Large intestine (tissue), 12 donors: ENCODE data around the gene LZTFL1. TPM values are rescaled to one million over a fixed set of nuclear protein-coding genes. Genes with fewer than 3 reads are reported as not detected.
A peak's percentile ranks its signal among the peaks of the same experiment; 100 is the strongest.

Source experiments
- DNase-seq, 2 donors: peaks; one replicate each; pipeline versions ENCODE4 v3.0.0 to v3.0.0-alpha.2; 2013
- H3K27ac ChIP-seq: one replicate; pipeline ENCODE4 v1.5.1; 2013; ENCODE audit warnings: low read length
- H3K27me3 ChIP-seq: 2 replicates; pipeline ENCODE4 v1.6.1; 2013; ENCODE audit warnings: low read length; ENCODE audit not compliant: control insufficient read depth, insufficient read depth
- H3K36me3 ChIP-seq: 2 replicates; pipeline ENCODE4 v1.6.1; 2013; ENCODE audit warnings: low read length; ENCODE audit not compliant: control insufficient read depth, insufficient read depth
- H3K4me1 ChIP-seq: one replicate; pipeline ENCODE4 v1.6.1; 2013; ENCODE audit warnings: low read length; ENCODE audit not compliant: control insufficient read depth, insufficient read depth
- H3K4me3 ChIP-seq: one replicate; pipeline ENCODE4 v1.5.1; 2013; ENCODE audit warnings: low read length
- H3K9me3 ChIP-seq: one replicate; pipeline ENCODE4 v1.6.1; 2013; ENCODE audit warnings: mild to moderate bottlenecking, low read depth, low read length, moderate library complexity; ENCODE audit not compliant: control insufficient read depth
- WGBS: methylation state at CpG from one replicate; pipeline ENCODE4 v1.1.5; 2013; ENCODE audit warnings: low lambda C conversion rate; ENCODE audit not compliant: insufficient coverage; 5-methylcytosine and 5-hydroxymethylcytosine counted together
- long read RNA-seq, 11 donors: transcript quantifications; one replicate each; lab custom pipeline, GENCODE V29; 2026
- polyA plus RNA-seq: library from polyadenylated mRNA; unstranded; fragments of 120-200 nt; gene quantifications from one replicate; pipeline ENCODE4 v1.2.1, GENCODE V29; 2013

Gene LZTFL1, protein sequence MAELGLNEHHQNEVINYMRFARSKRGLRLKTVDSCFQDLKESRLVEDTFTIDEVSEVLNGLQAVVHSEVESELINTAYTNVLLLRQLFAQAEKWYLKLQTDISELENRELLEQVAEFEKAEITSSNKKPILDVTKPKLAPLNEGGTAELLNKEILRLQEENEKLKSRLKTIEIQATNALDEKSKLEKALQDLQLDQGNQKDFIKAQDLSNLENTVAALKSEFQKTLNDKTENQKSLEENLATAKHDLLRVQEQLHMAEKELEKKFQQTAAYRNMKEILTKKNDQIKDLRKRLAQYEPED
- 30.6 TPM for polyA plus RNA-seq
- long read RNA-seq, donor 1, full-length matches to known transcripts: 1 of 1 reads
- long read RNA-seq, donor 1, partial matches to known transcripts: 0 of 1 reads
- long read RNA-seq, donor 1, other reads (novel, unspliced or antisense): 0 of 1 reads
- long read RNA-seq, donor 2, full-length matches to known transcripts: 13 of 13 reads
- long read RNA-seq, donor 2, partial matches to known transcripts: 0 of 13 reads
- long read RNA-seq, donor 2, other reads (novel, unspliced or antisense): 0 of 13 reads
- long read RNA-seq, donor 3: 0 reads
- long read RNA-seq, donor 4, partial matches to known transcripts: 0 of 1 reads
- long read RNA-seq, donor 4, other reads (novel, unspliced or antisense): 0 of 1 reads
- long read RNA-seq, donor 5, full-length matches to known transcripts: 3 of 3 reads
- long read RNA-seq, donor 5, partial matches to known transcripts: 0 of 3 reads
- long read RNA-seq, donor 5, other reads (novel, unspliced or antisense): 0 of 3 reads
- long read RNA-seq, donor 6, full-length matches to known transcripts: 5 of 5 reads
- long read RNA-seq, donor 6, partial matches to known transcripts: 0 of 5 reads
- long read RNA-seq, donor 6, other reads (novel, unspliced or antisense): 0 of 5 reads
- long read RNA-seq, donor 7, partial matches to known transcripts: 0 of 1 reads
- long read RNA-seq, donor 7, other reads (novel, unspliced or antisense): 0 of 1 reads
- long read RNA-seq, donor 8, full-length matches to known transcripts: 10 of 10 reads
- long read RNA-seq, donor 8, partial matches to known transcripts: 0 of 10 reads
- long read RNA-seq, donor 8, other reads (novel, unspliced or antisense): 0 of 10 reads
- long read RNA-seq, donor 9, full-length matches to known transcripts: 9 of 14 reads
- long read RNA-seq, donor 9, partial matches to known transcripts: 0 of 14 reads
- long read RNA-seq, donor 9, other reads (novel, unspliced or antisense): 5 of 14 reads
- long read RNA-seq, donor 10, full-length matches to known transcripts: 3 of 3 reads
- long read RNA-seq, donor 10, partial matches to known transcripts: 0 of 3 reads
- long read RNA-seq, donor 10, other reads (novel, unspliced or antisense): 0 of 3 reads
- long read RNA-seq, donor 11, full-length matches to known transcripts: 7 of 7 reads
- long read RNA-seq, donor 11, partial matches to known transcripts: 0 of 7 reads
- long read RNA-seq, donor 11, other reads (novel, unspliced or antisense): 0 of 7 reads

DNA sequence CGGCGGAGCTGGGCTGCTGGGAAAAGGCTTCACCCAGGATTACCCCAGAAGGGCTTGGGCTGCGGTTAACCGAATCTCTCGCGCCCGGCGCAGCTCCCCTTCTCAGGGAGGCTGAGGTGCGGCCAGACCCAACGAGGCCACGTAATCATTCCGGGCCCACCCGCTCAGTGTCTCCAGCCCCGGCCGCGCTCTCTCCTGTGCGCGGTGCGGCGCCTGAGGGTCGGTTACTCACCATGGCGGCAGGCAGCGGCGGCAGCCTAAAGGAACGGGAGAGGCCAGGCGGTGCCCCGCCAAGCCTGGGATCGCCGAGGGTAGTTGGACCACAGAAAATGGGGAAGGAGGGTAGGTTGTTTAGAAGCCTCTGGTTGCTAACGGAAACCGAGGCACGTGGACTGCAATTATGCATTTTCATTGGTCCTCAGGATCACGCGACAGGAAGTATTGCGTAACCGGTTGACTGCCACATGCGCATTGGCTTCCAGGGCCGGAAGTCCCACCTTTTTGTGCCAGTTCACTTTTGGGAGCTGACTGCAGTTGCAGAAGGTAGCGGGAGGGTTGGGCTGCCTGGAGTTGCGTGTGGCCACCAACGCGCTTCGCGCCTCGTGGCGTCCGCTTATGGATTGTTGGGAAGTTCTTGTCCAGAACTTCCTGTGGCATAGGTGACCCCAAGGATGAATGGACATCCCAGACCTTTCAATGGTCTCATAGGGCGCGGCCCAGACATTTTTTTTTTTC is at the start of gene LZTFL1:
Gene LZTFL1 (minus strand): TSS at position 363 of the 735 bp plus-strand sequence. CDS start 128 bp downstream, at position 235.
- Histone ChIP-seq H3K9me3 (no peaks in the 10 kb centered on the region), H3K4me1 (peaks cover 2% of the 10 kb centered on the region), H3K27ac (peak within 1 kb of the TSS; percentile 1), H3K4me3 (peak within 1 kb of the TSS; percentile 66), H3K27me3 (peaks cover 8% of the 10 kb centered on the region), H3K36me3 (peaks cover 6% of the 10 kb centered on the region)
- WGBS: no CpG with 5 or more reads among the region's 49 CpGs
- peak; percentile 97 to 98 for DNase-seq

DNA sequence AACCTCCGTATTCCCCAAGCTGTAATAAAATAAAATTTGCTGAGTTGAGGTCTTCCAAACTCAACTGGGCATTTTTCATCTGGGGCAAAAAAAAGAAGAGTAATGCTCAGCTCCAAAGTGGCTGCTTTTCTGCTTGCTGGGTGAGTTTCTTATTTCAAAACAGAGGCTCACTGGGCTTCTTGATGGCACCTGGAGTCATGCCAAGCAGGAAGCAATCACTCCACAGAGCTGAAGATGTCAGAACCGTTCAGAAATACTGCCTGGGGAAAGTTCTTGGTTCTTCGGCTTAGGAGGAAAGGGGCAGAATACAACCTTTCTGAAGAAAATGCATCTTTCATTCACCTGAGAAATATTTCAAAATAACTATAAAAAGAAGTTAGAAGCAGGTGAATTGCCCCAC is 48.5 kb upstream of the LZTFL1 start:
- H3K36me3 ChIP-seq: no peaks in the 10 kb centered on the region
- no peaks in the 10 kb centered on the region for H3K9me3 ChIP-seq
- no peak overlapping the region for H3K4me3 ChIP-seq
- H3K27ac ChIP-seq: no peak overlapping the region
- H3K27me3 ChIP-seq: no peaks in the 10 kb centered on the region
- DNase-seq: peak; percentile 64 to 84
- H3K4me1 ChIP-seq: no peaks in the 10 kb centered on the region
- WGBS: no CpG with 5 or more reads among the region's 3 CpGs

GRCh38 chr3:45889337-45889736 is 47.4 kb upstream of the LZTFL1 start:
- WGBS: 73% methylated on average over 4 of the region's 4 CpGs
- H3K27ac ChIP-seq: no peak overlapping the region
- H3K4me3 ChIP-seq: no peak overlapping the region
- H3K4me1 ChIP-seq: no peaks in the 10 kb centered on the region
- no peaks in the 10 kb centered on the region for H3K9me3 ChIP-seq
- H3K36me3 ChIP-seq: no peaks in the 10 kb centered on the region
- H3K27me3 ChIP-seq: no peaks in the 10 kb centered on the region
- no peak for DNase-seq

- DNase-seq: no peak
- Histone ChIP-seq H3K27ac (no peak overlapping the region), H3K36me3 (no peaks in the 10 kb centered on the region), H3K27me3 (no peaks in the 10 kb centered on the region), H3K4me1 (no peaks in the 10 kb centered on the region), H3K9me3 (no peaks in the 10 kb centered on the region), H3K4me3 (no peak overlapping the region)
- WGBS: 100% methylated on average over 1 of the region's 7 CpGs
Measured at GRCh38 chr3:45887759-45888511, 46.0 kb upstream of the LZTFL1 start.

GRCh38 chr3:45887285-45887684 is 45.4 kb upstream of the LZTFL1 start:
- Histone ChIP-seq H3K4me3 (no peak overlapping the region), H3K27ac (no peak overlapping the region)
- WGBS: no CpG with 5 or more reads among the region's 4 CpGs

DNA sequence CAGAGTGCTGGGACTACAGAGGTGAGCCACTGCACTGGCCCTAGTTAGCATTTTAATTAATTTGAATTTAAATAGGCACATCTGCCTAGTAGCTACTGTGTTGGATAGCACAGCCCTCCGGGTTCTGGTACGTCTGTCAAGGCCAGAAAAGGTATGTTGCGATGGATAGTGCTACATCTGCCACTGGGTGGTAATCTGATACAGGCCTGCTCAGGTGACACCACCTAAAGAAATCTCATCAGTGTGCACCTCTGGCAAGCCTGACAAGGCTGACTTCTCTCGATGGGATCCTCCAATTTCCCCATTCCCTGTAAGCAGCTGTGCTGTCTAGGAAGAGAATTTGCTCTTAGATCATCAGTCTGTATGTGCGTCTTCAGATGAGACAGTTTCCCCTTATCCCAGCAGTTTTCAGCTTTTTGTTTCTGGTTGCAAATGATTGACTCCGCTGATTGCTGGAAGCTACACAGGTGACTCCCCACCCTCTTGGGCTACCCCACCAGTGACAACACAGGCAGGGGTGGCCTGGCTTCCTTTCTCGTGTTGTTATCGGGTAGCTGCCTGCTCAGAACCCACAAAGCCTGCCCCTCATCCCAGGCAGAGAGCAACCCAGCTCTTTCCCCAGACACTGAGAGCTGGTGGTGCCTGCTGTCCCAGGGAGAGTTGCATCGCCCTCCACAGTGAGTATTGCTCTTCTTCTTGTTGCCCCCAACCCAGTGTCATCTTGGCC is 44.2 kb upstream of the LZTFL1 start, which contains the start of gene CCR9:
Gene CCR9 (plus strand): TSS at position 565 of the 727 bp plus-strand sequence. CDS start 8,391 bp downstream, outside the sequence.
- no peak within 1 kb of the TSS for H3K27ac ChIP-seq

More at GRCh38 chr3:45887285-45887684, 45.4 kb upstream of the LZTFL1 start:
- no peak for DNase-seq
- no peaks in the 10 kb centered on the region for H3K4me1 ChIP-seq
- no peaks in the 10 kb centered on the region for H3K36me3 ChIP-seq
- H3K27me3 ChIP-seq: no peaks in the 10 kb centered on the region
- no peaks in the 10 kb centered on the region for H3K9me3 ChIP-seq

DNA sequence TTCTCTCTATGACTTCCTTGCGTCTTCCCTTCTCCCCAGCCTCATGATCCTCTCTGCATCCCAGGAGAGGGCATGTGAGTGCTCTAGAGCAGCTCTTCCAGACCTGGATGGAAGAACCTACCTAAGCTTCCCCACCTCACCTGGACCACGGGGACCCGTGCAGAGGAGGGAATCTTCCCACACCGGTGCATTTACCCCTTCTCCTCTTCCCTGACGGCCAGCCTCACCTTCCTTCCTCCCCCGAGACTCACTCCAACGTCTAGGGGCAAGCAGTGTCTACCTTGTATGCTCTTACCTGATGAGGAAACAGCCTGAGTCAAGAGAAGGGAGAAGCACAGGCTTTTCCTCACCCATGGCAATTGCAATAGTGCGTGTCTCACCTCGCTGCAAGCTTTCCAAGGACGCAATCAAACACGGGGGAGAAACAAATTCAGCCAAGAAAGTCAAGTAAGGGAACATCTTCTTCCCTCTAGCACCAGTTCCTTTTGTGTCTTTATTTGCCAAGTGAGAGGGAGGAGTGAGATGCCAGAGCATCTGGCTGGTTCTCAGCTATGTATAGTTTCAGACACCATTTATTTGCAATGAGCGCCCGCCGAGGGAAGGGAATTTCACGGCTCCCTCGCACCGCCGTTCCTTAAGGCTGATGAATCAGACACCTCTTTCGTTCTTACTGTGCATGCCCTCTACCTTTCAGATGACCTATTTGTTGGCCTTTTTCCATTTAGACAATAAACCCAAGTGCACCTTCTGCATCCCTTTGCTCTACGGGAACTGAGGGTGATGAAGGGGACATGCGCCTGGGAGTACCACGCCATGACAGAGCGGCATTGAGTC is 42.7 kb upstream of the LZTFL1 start:
- 100% methylated on average over 1 of the region's 23 CpGs for WGBS

More for the DNA sequence above, 44.2 kb upstream of the LZTFL1 start, which contains the start of gene CCR9:
- Histone ChIP-seq H3K27me3 (no peaks in the 10 kb centered on the region), H3K36me3 (no peaks in the 10 kb centered on the region), H3K4me3 (no peak within 1 kb of the TSS), H3K4me1 (no peaks in the 10 kb centered on the region), H3K9me3 (no peaks in the 10 kb centered on the region)
- no CpG with 5 or more reads among the region's 9 CpGs for WGBS
- DNase-seq: no peak

More for the DNA sequence above, 42.7 kb upstream of the LZTFL1 start:
- no peak for DNase-seq
- Histone ChIP-seq H3K27ac (no peak overlapping the region), H3K9me3 (no peaks in the 10 kb centered on the region), H3K4me1 (no peaks in the 10 kb centered on the region), H3K27me3 (no peaks in the 10 kb centered on the region), H3K4me3 (no peak overlapping the region), H3K36me3 (no peaks in the 10 kb centered on the region)
